AG04449 (cell line): ENCODE data around the gene SLC49A3.

ENCODE experiments used
- CTCF ChIA-PET: fragments of 350-600 bp; formaldehyde crosslinking; extraction: SDS; loops from one replicate; lab custom pipeline; 2021; ENCODE audit warnings: antibody characterized with exemption; lab: Yijun Ruan, JAX
- POLR2A ChIA-PET: fragments of 400-600, 350-600 bp; formaldehyde crosslinking; extraction: SDS; loops from one replicate; lab custom pipeline; 2020; ENCODE audit warnings: antibody characterized with exemption, inconsistent platforms; lab: Yijun Ruan, JAX
- DNase-seq: peaks from one replicate; pipeline ENCODE4 v3.0.0-alpha.2; 2010; ENCODE audit warnings: low read depth, low spot score
- H3K4me3 ChIP-seq: 2 replicates; pipeline ENCODE4 v1.5.1; 2011; ENCODE audit warnings: low read depth, mild to moderate bottlenecking, control low read depth, low read length
- TF ChIP-seq, protein P1 (sequence below): IDR thresholded peaks from one replicate; pipeline ENCODE4 v1.5.1; 2011; ENCODE audit warnings: mild to moderate bottlenecking, moderate library complexity, low read length, control low read depth, inconsistent platforms; ENCODE audit not compliant: insufficient read depth; ENCODE audit errors: missing control alignments

SLC49A3 gene

DNA sequence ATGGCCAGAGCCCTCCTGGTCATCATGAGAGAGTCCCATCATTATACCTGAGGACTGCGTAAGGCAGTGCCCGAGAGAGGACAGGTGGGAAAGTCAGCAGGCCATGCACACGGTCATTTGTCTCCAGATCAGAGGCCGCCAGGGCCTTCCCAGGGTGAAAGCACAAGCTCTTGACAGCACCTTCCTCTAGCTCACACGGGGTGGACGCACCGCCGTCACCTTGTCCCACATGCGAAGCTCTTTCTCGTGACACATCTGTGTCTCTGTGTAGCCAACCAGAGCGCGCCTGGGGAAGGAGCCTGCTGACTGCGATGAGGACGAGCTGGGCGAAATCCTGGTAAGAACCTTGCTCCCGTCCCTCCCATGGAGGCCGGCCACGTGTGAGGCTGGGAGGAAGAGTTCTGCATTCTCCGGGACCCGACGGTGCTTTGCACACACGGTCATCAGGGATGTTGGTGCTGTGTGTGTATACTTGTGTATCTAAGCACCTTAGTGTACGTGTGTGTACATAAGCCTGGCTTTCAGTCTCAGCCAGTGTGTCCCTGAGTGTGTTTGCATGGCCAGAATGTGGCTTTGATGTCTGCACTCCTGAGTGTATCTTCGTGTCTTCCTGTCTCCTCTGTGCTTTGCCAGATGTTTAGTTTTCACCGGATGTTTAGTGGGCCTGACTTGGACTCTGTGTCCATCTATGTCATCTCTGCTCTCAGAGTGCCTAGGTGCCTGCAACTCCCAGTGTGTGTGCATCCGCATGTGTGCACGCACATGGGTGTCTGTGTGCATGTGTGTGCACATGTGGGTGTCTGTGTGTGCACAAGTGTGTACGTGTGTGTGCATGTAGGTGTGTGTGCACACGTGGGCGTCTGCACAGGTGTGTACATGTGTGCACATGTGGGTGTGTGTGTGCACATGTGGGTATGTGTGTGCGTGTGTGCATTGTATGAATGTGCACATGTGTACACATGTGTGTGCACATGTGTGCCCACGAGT, 30.0 kb downstream of the SLC49A3 start:
- DNase-seq, result no peak
- no peak overlapping the region for H3K4me3 ChIP-seq
- TF ChIP-seq, protein P1, sequence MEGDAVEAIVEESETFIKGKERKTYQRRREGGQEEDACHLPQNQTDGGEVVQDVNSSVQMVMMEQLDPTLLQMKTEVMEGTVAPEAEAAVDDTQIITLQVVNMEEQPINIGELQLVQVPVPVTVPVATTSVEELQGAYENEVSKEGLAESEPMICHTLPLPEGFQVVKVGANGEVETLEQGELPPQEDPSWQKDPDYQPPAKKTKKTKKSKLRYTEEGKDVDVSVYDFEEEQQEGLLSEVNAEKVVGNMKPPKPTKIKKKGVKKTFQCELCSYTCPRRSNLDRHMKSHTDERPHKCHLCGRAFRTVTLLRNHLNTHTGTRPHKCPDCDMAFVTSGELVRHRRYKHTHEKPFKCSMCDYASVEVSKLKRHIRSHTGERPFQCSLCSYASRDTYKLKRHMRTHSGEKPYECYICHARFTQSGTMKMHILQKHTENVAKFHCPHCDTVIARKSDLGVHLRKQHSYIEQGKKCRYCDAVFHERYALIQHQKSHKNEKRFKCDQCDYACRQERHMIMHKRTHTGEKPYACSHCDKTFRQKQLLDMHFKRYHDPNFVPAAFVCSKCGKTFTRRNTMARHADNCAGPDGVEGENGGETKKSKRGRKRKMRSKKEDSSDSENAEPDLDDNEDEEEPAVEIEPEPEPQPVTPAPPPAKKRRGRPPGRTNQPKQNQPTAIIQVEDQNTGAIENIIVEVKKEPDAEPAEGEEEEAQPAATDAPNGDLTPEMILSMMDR, result no peak
- POLR2A ChIA-PET, result no interaction called here
- CTCF ChIA-PET, result no interaction called here

DNA sequence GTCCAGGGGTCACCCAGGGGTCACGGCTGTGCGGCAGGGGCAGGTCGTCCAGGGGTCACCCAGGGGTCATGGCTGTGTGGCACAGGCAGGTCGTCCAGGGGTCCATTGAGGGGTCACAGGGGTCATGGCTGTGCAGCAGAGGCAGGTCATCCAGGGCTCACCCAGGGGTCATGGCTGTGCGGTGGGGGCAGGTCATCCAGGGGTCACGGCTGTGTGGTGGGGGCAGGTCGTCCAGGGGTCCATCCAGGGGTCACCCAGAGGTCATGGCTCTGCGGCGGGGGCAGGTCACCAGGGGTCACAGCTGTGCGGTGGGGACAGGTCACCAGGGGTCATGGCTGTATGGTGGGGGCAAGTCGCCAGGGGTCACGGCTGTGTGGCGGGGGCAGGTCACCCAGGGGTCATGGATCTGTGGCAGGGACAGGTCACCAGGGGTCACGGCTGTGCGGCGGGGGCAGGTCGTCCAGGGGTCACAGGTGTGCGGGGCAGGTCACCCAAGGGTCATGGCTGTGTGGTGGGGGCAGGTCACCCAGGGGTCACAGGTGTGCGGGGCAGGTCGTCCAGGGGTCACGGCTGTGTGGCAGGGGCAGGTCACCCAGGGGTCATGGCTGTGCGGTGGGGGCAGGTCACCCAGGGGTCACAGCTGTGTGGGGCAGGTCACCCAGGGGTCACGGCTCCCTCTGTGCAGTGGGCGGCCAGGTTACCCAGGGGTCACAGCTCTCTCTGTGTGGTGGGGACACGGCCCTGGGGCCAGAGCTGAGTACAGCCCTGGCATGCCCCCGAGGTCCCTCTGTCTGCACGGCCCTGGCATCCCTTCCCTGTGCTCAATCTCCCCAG, 30.9 kb downstream of the SLC49A3 start:
- no peak overlapping the region for H3K4me3 ChIP-seq
- ChIA-PET POLR2A (no interaction called here), CTCF (no interaction called here)
- no peak for DNase-seq
- TF ChIP-seq, protein P1, result no peak

DNA sequence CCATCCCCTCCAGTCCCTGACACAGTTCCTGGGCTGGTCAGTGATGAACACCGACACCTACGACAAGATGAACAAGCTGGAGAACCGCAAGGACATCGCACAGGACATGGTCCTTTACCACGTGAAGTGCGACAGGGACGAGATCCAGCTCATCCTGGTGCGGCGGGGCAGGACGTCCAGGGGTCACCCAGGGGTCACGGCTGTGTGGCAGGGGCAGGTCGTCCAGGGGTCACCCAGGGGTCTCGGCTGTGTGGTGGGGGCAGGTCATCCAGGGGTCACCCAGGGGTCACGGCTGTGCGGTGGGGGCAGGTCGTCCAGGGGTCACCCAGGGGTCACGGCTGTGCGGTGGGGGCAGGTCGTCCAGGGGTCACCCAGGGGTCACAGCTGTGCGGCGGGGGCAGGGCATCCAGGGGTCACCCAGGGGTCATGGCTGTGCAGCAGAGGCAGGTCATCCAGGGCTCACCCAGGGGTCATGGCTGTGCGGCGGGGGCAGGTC, 31.6 kb downstream of the SLC49A3 start:
- no peak for DNase-seq
- H3K4me3 ChIP-seq, result no peak overlapping the region
- ChIA-PET CTCF (no interaction called here), POLR2A (no interaction called here)
- TF ChIP-seq, protein P1, result no peak

DNA sequence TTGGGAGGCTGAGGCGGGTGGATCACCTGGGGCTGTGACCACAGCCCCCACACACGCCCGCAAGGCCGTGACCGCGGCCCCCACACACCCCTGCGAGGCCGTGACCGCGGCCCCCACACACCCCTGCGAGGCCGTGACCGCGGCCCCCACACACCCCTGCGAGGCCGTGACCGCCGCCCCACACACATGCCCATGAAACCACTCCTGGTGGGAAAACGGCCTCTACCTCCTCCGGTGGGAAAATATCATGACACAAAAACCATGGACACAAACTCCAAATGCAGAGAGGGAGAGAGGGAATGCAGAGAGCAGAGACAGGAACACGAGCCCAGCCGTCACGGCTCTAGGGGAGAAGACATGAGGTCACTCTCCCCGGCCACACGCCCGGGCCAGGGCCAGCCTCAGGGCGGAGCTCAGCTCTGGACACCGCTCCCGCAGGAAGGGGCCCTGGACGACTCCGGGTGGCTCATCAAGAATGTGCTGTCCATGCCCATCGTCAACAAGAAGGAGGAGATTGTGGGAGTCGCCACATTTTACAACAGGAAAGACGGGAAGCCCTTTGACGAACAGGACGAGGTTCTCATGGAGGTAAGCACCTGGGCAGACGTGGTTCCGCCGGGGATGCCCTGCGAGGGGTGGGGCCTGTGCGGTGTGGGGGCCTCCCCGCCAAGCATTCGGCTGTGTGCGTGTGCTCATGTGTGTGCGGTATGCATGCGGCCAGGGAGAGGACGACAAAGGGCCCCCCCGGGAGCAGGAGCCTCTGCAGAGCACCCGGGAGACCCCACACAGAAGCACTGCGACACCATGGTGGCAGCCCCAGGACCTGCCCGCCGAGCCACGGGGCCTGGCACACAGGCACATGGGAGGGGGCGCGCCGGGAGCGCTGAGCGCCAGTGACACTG, 32.3 kb downstream of the SLC49A3 start:
- CTCF ChIA-PET, result no interaction called here
- POLR2A ChIA-PET, result no interaction called here

DNA sequence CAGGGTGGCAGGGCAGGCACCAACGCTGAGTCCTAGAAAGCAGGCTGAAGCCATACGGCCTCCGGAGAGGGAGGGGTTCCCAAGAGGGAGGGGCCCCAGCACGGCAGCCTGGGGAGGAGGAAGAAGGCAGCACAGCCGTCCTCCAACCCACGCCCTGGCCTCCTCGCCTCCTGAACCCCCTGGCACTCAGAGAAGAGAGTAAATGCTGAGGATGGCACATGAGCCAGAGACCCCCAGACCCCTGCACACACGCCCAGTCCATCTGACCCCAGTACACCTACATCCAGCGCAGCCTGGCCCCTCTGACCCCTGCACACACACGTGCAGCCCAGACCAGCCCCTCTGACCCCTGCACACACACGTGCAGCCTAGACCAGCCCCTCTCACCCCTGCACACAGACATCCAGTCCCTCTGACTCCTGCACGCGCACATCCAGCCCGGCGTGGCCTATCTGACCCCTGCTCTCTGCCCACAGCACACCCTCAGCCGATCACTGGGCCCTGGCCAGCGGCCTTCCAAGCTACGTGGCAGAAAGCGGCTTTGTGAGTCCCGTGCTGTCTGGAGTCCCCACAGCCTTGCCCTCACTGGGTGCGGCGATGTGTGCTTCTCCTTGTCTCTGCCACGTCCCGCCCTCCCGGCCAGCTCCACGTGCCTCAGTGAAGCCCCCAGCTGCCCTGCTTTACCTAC, 33.3 kb downstream of the SLC49A3 start:
- no peak overlapping the region for H3K4me3 ChIP-seq
- ChIA-PET POLR2A (no interaction called here), CTCF (no interaction called here)
- DNase-seq, result no peak
- TF ChIP-seq, protein P1, result no peak

More for the DNA sequence above, 32.3 kb downstream of the SLC49A3 start:
- no peak overlapping the region for H3K4me3 ChIP-seq
- DNase-seq, result no peak
- TF ChIP-seq, protein P1, result no peak
